A673 (cell line): ENCODE measurements around the gene IL1RAPL2. TPM values are rescaled to one million over a fixed set of nuclear protein-coding genes. Genes with fewer than 3 reads are reported as not detected.

ENCODE experiments used
- BruUV-seq: library from RNA; stranded (reverse); fragments of 400-500 nt; replicated peaks from 2 replicates; lab custom pipeline; 2021; lab: Mats Ljungman, UMichigan
- CTCF ChIA-PET: fragments of 300-600 bp; sonication (Branson Sonifier 250); formaldehyde crosslinking; loops from one replicate; lab custom pipeline; 2022; ENCODE audit warnings: antibody characterized with exemption; lab: Charles Lee
- POLR2A ChIA-PET: fragments of 300-600 bp; sonication (Branson Sonifier 250); formaldehyde crosslinking; loops from one replicate; lab custom pipeline; 2022; ENCODE audit warnings: antibody characterized with exemption; ENCODE audit not compliant: low non-redundant PET; lab: Charles Lee
- DNase-seq: peaks from one replicate; pipeline ENCODE4 v3.0.0-alpha.2; 2015; ENCODE audit warnings: low spot score
- H3K27ac ChIP-seq: fragments of 200-600 bp; sonication (generic); 2 replicates; pipeline ENCODE4 v1.5.1; 2016; ENCODE audit warnings: mixed run types, low read depth, mild to moderate bottlenecking, mixed read lengths, antibody characterized with exemption, low read length; ENCODE audit not compliant: poor library complexity, severe bottlenecking
- H3K27me3 ChIP-seq: fragments of 200-600 bp; sonication (generic); replicated peaks from 2 replicates; pipeline ENCODE4 v1.6.1; 2017; ENCODE audit warnings: mixed run types, low read depth, mild to moderate bottlenecking, mixed read lengths, antibody characterized with exemption, low read length; ENCODE audit not compliant: insufficient read depth, poor library complexity
- H3K36me3 ChIP-seq: fragments of 200-600 bp; sonication (generic); 2 replicates; pipeline ENCODE4 v1.6.1; 2016; ENCODE audit warnings: mixed run types, mild to moderate bottlenecking, mixed read lengths, antibody characterized with exemption, low read length; ENCODE audit not compliant: insufficient read depth, poor library complexity, severe bottlenecking
- H3K4me1 ChIP-seq: fragments of 200-600 bp; sonication (generic); 2 replicates; pipeline ENCODE4 v1.6.1; 2017; ENCODE audit warnings: mixed run types, mild to moderate bottlenecking, mixed read lengths, antibody characterized with exemption, low read length; ENCODE audit not compliant: insufficient read depth, poor library complexity, severe bottlenecking
- H3K4me3 ChIP-seq: fragments of 200-600 bp; sonication (generic); 2 replicates; pipeline ENCODE4 v1.5.1; 2016; ENCODE audit warnings: low read depth, mixed run types, mild to moderate bottlenecking, mixed read lengths, low read length; ENCODE audit not compliant: poor library complexity, severe bottlenecking
- H3K9me3 ChIP-seq: fragments of 200-600 bp; sonication (generic); 2 replicates; pipeline ENCODE4 v1.6.1; 2016; ENCODE audit warnings: mixed run types, low read depth, mild to moderate bottlenecking, mixed read lengths, antibody characterized with exemption, low read length; ENCODE audit not compliant: poor library complexity, severe bottlenecking
- CTCF ChIP-seq: fragments of 300-800, 200-600 bp; sonication (generic); conservative IDR thresholded peaks from 2 replicates; pipeline ENCODE4 v1.5.1; 2017; ENCODE audit warnings: low read depth, mild to moderate bottlenecking, antibody characterized with exemption, low read length, moderate library complexity, mixed read lengths
- EZH2 ChIP-seq: fragments of 200-600 bp; sonication (generic); IDR thresholded peaks from 2 replicates; pipeline ENCODE4 v1.6.1; 2017; ENCODE audit warnings: borderline replicate concordance, low read depth, mild to moderate bottlenecking, mixed read lengths, antibody characterized with exemption, low read length; ENCODE audit not compliant: poor library complexity, severe bottlenecking
- intact Hi-C: fragments of 100-400 bp; cut with micrococcal nuclease; formaldehyde crosslinking; loops from one replicate; pipeline ENCODE4 v1.10.0; 2022; ENCODE audit not compliant: unreplicated experiment
- total RNA-seq: library from RNA; stranded (reverse); gene quantifications from 2 replicates; pipeline ENCODE4 v1.2.3, GENCODE V29; 2021

The IL1RAPL2 gene
- total RNA-seq, 1 experiment from 2014 or later: not detected

- Histone ChIP-seq H3K36me3 (no peaks in the 10 kb centered on the region), H3K27me3 (no peaks in the 10 kb centered on the region), H3K9me3 (no peaks in the 10 kb centered on the region), H3K4me3 (no peak overlapping the region), H3K4me1 (no peaks in the 10 kb centered on the region), H3K27ac (no peak overlapping the region)
- POLR2A ChIA-PET: no interaction called here
- intact Hi-C loops: no loop called here
- no TSS peak for BruUV-seq
- TF ChIP-seq CTCF (no peak), EZH2 (no peak)
- no peak for DNase-seq
- CTCF ChIA-PET: no interaction called here
Observed at GRCh38 chrX:104728456-104728855, 162.5 kb downstream of the IL1RAPL2 start.

- Histone ChIP-seq H3K36me3 (no peaks in the 10 kb centered on the region), H3K4me3 (no peak overlapping the region), H3K4me1 (no peaks in the 10 kb centered on the region), H3K27me3 (no peaks in the 10 kb centered on the region), H3K9me3 (no peaks in the 10 kb centered on the region), H3K27ac (no peak overlapping the region)
- BruUV-seq: no TSS peak
- DNase-seq: no peak
- ChIA-PET POLR2A (no interaction called here), CTCF (no interaction called here)
- TF ChIP-seq CTCF (no peak), EZH2 (no peak)
- intact Hi-C loops: no loop called here
Observed at GRCh38 chrX:104742355-104742754, 176.4 kb downstream of the IL1RAPL2 start.

- Histone ChIP-seq H3K4me1 (no peaks in the 10 kb centered on the region), H3K27ac (no peak overlapping the region), H3K27me3 (no peaks in the 10 kb centered on the region), H3K9me3 (no peaks in the 10 kb centered on the region), H3K36me3 (no peaks in the 10 kb centered on the region), H3K4me3 (no peak overlapping the region)
- ChIA-PET CTCF (no interaction called here), POLR2A (no interaction called here)
- no TSS peak for BruUV-seq
- DNase-seq: no peak
- intact Hi-C loops: no loop called here
- no peak for TF ChIP-seq CTCF
- no peak for TF ChIP-seq EZH2
Observed at GRCh38 chrX:104745152-104745551, 179.2 kb downstream of the IL1RAPL2 start.
